ENCODE measurements around the gene BRINP3.

DNA sequence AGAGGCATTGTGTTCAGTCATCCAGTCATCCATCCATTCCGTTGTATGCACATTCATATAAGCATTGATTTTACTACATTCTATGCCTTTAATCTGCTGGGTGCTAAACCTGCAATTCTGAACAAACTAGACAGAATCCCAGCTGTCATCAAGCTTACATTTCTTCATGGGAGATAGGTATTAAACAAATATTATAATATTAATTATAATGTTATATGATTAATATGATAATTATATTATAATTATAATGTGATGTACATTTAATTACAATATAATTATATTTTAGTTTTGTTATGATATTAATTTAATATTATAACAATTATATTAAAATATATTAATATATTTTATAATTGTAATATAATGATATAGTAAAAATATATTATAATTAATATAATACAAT is 112.4 kb downstream of the BRINP3 start:
- TF ChIP-seq EZH2 (IDR thresholded peaks at IDR 0.05; ENCODE audit: insufficient read depth, low read length) = no peak
- TF ChIP-seq, protein P1, sequence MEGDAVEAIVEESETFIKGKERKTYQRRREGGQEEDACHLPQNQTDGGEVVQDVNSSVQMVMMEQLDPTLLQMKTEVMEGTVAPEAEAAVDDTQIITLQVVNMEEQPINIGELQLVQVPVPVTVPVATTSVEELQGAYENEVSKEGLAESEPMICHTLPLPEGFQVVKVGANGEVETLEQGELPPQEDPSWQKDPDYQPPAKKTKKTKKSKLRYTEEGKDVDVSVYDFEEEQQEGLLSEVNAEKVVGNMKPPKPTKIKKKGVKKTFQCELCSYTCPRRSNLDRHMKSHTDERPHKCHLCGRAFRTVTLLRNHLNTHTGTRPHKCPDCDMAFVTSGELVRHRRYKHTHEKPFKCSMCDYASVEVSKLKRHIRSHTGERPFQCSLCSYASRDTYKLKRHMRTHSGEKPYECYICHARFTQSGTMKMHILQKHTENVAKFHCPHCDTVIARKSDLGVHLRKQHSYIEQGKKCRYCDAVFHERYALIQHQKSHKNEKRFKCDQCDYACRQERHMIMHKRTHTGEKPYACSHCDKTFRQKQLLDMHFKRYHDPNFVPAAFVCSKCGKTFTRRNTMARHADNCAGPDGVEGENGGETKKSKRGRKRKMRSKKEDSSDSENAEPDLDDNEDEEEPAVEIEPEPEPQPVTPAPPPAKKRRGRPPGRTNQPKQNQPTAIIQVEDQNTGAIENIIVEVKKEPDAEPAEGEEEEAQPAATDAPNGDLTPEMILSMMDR (IDR thresholded peaks at IDR 0.05; ENCODE audit: insufficient read depth, low read depth, low read length) = no peak

Measured in astrocyte (in vitro differentiated cells and primary cell).